SIG-M5 treated with dmso at 0.1 percent for 504 hours (cell line): ENCODE measurements around the gene MSN.
"Not testable (repeated sequence)": the region's sequence is repeated elsewhere in the genome, so short reads cannot be mapped to it uniquely, and the experiment has no call there.

Source experiments
- DNase-seq: peaks from one replicate; lab custom pipeline; 2025; ENCODE audit not compliant: unreplicated experiment; lab: John Stamatoyannopoulos, UW

Gene MSN

GRCh38 chrX:65667503-65668376 lies at the start of gene MSN:
Gene MSN (plus strand): TSS chrX:65667654. CDS start chrX:65667842, 188 bp downstream.
- peak; percentile 40 for DNase-seq

- not testable (repeated sequence) for DNase-seq
Observed at GRCh38 chrX:65620096-65620705, 47.3 kb upstream of the MSN start.

- no peak for DNase-seq
Observed at GRCh38 chrX:65630771-65631170, 36.7 kb upstream of the MSN start.

- no peak for DNase-seq
Observed at GRCh38 chrX:65633826-65634225, 33.6 kb upstream of the MSN start.

GRCh38 chrX:65634732-65635131 lies 32.7 kb upstream of the MSN start:
- DNase-seq = no peak

GRCh38 chrX:65635378-65635777 lies 32.1 kb upstream of the MSN start:
- no peak for DNase-seq

GRCh38 chrX:65635822-65636221 lies 31.6 kb upstream of the MSN start:
- no peak for DNase-seq

GRCh38 chrX:65636261-65636660 lies 31.2 kb upstream of the MSN start:
- DNase-seq = not testable (repeated sequence)

- DNase-seq = no peak
Observed at GRCh38 chrX:65637335-65637734, 30.1 kb upstream of the MSN start.

GRCh38 chrX:65642914-65643491 lies 24.5 kb upstream of the MSN start:
- no peak for DNase-seq

- no peak for DNase-seq
Observed at GRCh38 chrX:65643531-65644052, 23.9 kb upstream of the MSN start.

- no peak for DNase-seq
Observed at GRCh38 chrX:65644621-65645289, 22.7 kb upstream of the MSN start.

GRCh38 chrX:65647801-65648200 lies 19.7 kb upstream of the MSN start:
- no peak for DNase-seq

GRCh38 chrX:65652098-65652497 lies 15.4 kb upstream of the MSN start:
- DNase-seq = no peak

- not testable (repeated sequence) for DNase-seq
Observed at GRCh38 chrX:65657009-65657441, 10.4 kb upstream of the MSN start.

GRCh38 chrX:65657659-65658058 lies 9.8 kb upstream of the MSN start:
- DNase-seq = no peak

- DNase-seq = no peak
Observed at GRCh38 chrX:65658229-65658628, 9.2 kb upstream of the MSN start.

- no peak for DNase-seq
Observed at GRCh38 chrX:65667157-65667502, 324 bp upstream of the MSN start.

GRCh38 chrX:65668377-65669310 lies 1.2 kb downstream of the MSN start:
- DNase-seq = peak; percentile 78

- DNase-seq = no peak
Observed at GRCh38 chrX:65671286-65671685, 3.8 kb downstream of the MSN start.
